Stimulated activated CD8-positive, alpha-beta memory T cell treated with anti-CD3 and anti-CD28 coated beads, Interleukin-12 subunit alpha, Interleukin-12 subunit beta, amount 100 ng/mL, for 1 hour (primary cell): ENCODE results near the gene PLEKHN1.

Source experiments
- DNase-seq: peaks from one replicate; pipeline ENCODE4 v3.0.0-alpha.2; 2020; ENCODE audit warnings: low read depth

The PLEKHN1 gene

GRCh38 chr1:960363-961131 lies 5.7 kb upstream of the PLEKHN1 start, which contains the start of gene KLHL17:
Gene KLHL17 (plus strand): TSS chr1:960584. CDS start chr1:960694, 110 bp downstream.
- peak; percentile 57 for DNase-seq

GRCh38 chr1:961132-961669 lies 5.1 kb upstream of the PLEKHN1 start:
- DNase-seq: no peak

- no peak for DNase-seq
Observed at GRCh38 chr1:962381-963300, 3.6 kb upstream of the PLEKHN1 start.

- DNase-seq: no peak
Observed at GRCh38 chr1:963301-963651, 3.0 kb upstream of the PLEKHN1 start.

GRCh38 chr1:963746-964525 lies 2.3 kb upstream of the PLEKHN1 start:
- DNase-seq: no peak

- no peak for DNase-seq
Observed at GRCh38 chr1:964691-965525, 1.4 kb upstream of the PLEKHN1 start.

- no peak for DNase-seq
Observed at GRCh38 chr1:965526-966134, 652 bp upstream of the PLEKHN1 start.

GRCh38 chr1:966704-967300 lies 520 bp downstream of the PLEKHN1 start:
- peak; percentile 73 for DNase-seq

- DNase-seq: no peak
Observed at GRCh38 chr1:967466-968343, 1.4 kb downstream of the PLEKHN1 start.

- DNase-seq: no peak
Observed at GRCh38 chr1:969260-969855, 3.1 kb downstream of the PLEKHN1 start.

- no peak for DNase-seq
Observed at GRCh38 chr1:970242-970972, 4.1 kb downstream of the PLEKHN1 start.

- no peak for DNase-seq
Observed at GRCh38 chr1:970973-971730, 4.9 kb downstream of the PLEKHN1 start.

- no peak for DNase-seq
Observed at GRCh38 chr1:971751-972506, 5.6 kb downstream of the PLEKHN1 start.

GRCh38 chr1:972726-973458 lies 6.6 kb downstream of the PLEKHN1 start:
- no peak for DNase-seq

GRCh38 chr1:973459-974292 lies 7.4 kb downstream of the PLEKHN1 start:
- no peak for DNase-seq
